Loucy (cell line): Measurements from ENCODE around the gene PLXNA2.

Source experiments
- EZH2phosphoT487 ChIP-seq: fragments of 200-600 bp; IDR thresholded peaks from 2 replicates; pipeline ENCODE4 v1.6.1; 2018; ENCODE audit warnings: antibody characterized with exemption, mild to moderate bottlenecking, moderate library complexity, borderline replicate concordance
- TF ChIP-seq, protein P1 (sequence below): fragments of 200-600 bp; sonication (generic); conservative IDR thresholded peaks from 2 replicates; pipeline ENCODE4 v1.5.1; 2014; ENCODE audit warnings: mild to moderate bottlenecking, antibody characterized with exemption, low read length

- TF ChIP-seq, protein P1, sequence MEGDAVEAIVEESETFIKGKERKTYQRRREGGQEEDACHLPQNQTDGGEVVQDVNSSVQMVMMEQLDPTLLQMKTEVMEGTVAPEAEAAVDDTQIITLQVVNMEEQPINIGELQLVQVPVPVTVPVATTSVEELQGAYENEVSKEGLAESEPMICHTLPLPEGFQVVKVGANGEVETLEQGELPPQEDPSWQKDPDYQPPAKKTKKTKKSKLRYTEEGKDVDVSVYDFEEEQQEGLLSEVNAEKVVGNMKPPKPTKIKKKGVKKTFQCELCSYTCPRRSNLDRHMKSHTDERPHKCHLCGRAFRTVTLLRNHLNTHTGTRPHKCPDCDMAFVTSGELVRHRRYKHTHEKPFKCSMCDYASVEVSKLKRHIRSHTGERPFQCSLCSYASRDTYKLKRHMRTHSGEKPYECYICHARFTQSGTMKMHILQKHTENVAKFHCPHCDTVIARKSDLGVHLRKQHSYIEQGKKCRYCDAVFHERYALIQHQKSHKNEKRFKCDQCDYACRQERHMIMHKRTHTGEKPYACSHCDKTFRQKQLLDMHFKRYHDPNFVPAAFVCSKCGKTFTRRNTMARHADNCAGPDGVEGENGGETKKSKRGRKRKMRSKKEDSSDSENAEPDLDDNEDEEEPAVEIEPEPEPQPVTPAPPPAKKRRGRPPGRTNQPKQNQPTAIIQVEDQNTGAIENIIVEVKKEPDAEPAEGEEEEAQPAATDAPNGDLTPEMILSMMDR, result no peak
- no peak for TF ChIP-seq EZH2phosphoT487
Observed at GRCh38 chr1:208009706-208010444, 234.3 kb downstream of the PLXNA2 start.
